SHP77 treated with DMSO at 0.1 percent for 48 hours (cell line): ENCODE measurements around the gene CTNNA3.

Source experiments
- DNase-seq: peaks from one replicate; lab custom pipeline; 2025; lab: John Stamatoyannopoulos, UW

The CTNNA3 gene

DNA sequence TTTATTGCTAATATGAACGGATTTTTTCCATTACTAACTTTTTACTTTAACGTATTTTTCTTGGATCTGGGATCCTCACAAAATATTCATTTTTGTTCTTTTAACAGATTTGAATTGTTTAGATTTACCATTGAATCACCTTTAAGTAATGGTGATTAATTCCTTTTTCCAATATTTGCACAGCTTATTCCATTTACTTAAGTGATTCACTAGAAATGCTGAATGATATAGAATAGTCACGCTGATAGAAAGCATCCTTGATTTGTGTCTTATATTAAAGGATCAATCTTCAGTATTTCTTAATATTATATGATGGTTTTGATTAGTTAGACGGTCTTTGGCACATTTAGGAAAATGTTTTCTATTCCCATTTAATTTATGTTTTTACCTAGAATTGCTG lies 886.6 kb downstream of the CTNNA3 start:
- no peak for DNase-seq

- DNase-seq = no peak
Observed at GRCh38 chr10:66805612-66806011, 890.4 kb downstream of the CTNNA3 start.

- no peak for DNase-seq
Observed at GRCh38 chr10:66804962-66805361, 891.0 kb downstream of the CTNNA3 start.

DNA sequence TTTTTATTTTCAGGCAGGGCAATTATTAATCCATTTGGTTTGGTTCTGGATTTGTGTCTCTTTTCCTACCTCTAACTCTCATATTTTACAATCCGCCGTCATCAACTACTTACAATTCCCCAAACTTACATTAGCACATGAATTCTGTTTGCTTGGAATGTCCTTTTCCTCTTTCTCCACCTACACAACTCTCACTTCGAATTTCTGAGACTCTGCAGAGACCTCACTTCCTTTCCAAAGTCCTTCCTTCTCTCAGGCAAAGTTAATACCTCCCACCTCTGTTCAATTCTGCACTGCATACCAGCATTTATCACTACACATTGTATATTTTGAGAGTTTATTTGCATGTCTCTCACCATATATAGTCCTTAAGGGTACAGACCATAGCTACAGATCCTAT lies 892.8 kb downstream of the CTNNA3 start:
- no peak for DNase-seq

DNA sequence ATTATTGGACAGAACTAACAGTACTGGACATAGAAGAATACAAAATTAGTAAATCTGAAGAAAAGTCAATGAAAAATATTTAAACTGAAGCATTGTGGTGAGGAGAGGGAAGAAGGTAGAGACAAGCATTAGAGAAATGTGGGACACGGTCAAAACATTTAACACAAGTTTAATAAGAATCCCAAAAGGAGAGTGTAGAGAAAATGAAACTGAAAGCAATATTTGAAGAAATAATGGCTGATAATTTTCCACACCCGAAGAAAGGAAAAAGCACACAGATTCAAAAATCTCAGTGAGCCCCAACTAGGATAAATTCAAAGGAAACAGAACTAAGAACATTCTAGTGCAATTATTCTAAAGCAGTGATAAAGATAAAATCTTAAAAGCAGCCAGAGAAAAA lies 896.5 kb downstream of the CTNNA3 start:
- DNase-seq = no peak

DNA sequence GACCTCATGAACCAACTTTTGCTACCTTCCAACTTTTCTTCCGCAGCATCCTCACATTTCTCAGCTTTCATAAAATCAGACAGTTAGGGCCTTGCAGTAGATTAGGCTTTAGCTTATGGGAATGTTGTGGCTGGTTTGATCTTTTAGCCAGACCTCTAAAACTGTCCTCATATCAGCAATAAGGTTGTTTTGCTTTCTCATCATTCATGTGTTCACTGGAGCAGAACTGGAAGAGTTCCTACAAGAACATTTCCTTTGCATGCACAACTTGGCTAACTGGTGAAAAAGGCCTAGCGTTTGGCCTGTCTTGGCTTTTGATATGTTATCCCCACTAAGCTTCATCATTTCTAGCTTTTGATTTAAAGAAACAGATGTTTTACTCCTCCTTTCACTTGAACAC lies 900.1 kb downstream of the CTNNA3 start:
- no peak for DNase-seq

DNA sequence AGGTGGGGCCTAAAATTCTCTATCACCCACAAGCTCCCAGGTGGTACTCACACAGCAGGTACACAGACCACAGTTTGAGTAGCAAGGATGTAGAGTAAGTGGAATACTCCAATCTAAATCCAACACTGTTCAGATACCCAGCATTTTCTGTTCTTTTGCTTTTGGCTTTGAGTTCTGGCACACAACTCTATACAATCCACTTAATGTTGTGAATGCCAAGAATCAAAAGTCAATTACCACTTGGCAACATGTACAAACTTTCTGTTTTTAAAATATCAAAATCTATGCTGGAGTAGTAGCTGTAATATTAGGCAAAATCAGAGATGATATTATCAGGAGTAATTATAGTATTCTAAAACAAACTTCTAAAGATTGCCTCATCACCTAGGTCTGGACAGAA lies 903.6 kb downstream of the CTNNA3 start:
- no peak for DNase-seq

- no peak for DNase-seq
Observed at GRCh38 chr10:66788178-66788987, 907.6 kb downstream of the CTNNA3 start.

DNA sequence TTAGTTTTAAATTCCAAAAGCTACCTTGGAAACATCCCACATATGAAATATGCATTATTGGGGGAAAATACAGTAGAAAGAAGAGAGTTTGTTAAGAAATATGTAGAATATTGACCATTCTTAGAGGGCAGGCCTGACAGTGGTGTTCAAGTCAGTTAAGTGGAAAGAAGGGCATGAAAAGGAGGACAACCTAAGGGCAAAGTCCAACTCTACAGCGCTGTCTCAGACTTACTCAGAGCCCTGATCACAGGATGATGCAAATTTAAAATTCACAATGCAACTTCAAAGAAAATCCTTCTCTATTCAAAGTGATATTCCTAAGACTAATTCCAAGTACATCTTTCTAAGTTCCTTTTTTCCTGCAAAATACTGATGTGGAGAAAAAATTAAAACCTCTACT lies 909.3 kb downstream of the CTNNA3 start:
- DNase-seq = no peak

GRCh38 chr10:66784770-66785169 lies 911.2 kb downstream of the CTNNA3 start:
- DNase-seq = no peak

DNA sequence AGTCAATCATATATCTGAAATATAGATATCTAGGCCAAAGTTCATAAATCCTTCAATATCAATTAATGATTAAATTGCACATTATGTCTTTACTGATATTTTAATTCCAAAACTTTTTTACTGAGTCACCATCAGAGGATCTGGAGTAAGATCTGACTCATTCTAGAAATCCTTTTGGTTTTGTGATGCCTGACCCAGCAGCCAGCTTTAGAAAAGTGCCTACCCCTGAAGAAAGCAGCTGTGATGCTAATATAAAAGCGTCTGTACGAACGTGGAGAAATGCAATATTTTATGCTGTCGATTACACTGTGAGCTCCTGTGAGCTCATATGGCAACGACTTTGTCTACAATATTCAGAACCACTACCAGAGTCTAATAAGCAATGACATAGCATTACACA lies 912.7 kb downstream of the CTNNA3 start:
- no peak for DNase-seq

- DNase-seq = no peak
Observed at GRCh38 chr10:66782776-66783175, 913.2 kb downstream of the CTNNA3 start.

- no peak for DNase-seq
Observed at GRCh38 chr10:66782144-66782543, 913.9 kb downstream of the CTNNA3 start.

GRCh38 chr10:66780796-66781195 lies 915.2 kb downstream of the CTNNA3 start:
- no peak for DNase-seq

DNA sequence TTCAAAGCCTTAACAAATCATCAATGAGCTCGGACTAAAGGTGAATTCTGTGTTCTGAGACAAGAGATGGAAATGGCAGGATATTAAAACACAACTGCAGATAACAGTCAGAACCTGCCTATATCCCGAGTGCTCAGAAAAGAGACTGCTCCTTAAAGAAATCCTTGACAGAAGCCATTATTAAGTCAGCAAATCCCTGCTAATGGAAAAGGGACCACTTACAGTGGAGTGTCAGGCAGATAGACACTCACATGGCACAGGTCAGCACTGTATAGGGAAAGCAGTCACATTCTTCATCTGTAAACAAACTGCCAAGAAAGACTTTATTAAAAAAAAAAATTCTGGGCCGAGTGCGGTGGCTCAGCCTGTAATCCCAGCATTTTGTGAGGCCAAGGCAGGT lies 917.6 kb downstream of the CTNNA3 start:
- DNase-seq = no peak

- DNase-seq = no peak
Observed at GRCh38 chr10:66777665-66778064, 918.3 kb downstream of the CTNNA3 start.

DNA sequence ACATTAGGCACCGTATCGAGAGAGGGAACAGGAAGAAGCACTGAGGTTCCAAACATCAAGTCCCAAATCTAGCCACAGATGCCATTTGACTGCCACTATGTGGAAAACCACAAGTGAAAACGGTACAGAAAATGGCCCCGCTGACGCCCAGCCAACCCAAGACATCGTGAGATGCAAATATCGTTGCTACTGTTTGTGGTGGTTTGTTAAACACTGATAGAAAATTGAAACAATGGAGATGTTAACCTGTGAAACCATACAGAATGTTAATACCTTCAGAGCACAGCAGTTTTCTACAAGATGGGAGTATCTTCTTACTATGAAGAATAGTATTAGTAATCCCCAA lies 922.5 kb downstream of the CTNNA3 start:
- DNase-seq = no peak

GRCh38 chr10:66772548-66773471 lies 923.2 kb downstream of the CTNNA3 start:
- DNase-seq = no peak

DNA sequence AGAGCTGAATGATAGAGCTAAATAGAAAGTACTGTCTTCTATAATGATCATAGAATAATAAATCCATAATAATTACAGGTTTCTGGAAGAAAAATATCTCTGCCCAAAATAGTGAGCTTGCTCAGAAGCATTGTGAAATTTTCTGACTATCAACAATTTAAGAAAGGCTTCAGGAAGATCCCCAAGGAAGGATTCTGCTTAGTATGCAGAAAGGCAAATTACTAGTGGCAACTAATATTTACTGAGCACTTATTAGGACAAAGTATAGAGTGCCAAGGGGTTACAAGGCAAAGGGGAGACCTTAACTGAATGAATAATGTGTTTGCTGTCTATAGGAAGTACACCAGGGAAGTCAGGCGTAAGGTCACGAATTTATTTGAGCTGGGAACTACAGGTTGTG lies 928.3 kb downstream of the CTNNA3 start:
- DNase-seq = no peak

- no peak for DNase-seq
Observed at GRCh38 chr10:66762218-66762729, 933.7 kb downstream of the CTNNA3 start.

DNA sequence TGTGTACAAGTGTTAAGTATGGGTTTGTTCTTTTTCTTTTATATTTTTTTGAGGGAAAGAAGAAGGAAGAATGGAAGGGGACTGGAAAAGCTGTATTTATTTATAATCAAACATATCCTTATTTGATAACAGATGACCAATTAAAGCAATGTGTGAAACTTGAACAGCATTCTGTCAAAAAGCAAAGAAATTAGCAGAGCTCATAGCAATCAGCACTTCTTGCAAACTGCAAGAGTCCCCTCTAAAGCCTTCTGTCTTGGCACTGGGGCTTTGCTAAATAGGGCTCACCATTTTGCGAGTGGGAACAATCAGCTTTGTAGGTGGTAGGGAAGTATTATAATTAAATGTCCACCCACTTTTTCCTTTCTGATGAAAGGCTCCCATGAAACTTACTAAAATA lies 935.1 kb downstream of the CTNNA3 start:
- no peak for DNase-seq

GRCh38 chr10:66755474-66755873 lies 940.5 kb downstream of the CTNNA3 start:
- no peak for DNase-seq

DNA sequence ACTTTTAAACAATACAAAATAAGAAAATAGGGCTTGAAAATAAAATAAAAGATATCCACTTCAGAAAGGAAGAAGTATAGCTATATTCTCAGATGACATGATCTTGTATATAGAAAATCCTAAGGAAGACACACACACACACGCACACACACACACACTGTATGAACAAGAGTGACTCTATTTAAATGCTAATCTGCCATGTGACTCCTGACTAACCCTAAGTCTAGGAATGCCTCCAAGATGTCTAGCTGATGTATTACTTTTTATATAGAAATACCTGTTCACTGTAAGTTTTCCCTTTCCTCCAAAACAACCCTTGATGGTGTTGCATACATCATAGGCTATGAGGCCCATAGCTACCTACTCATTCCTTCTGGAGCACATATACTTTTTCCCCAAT lies 943.3 kb downstream of the CTNNA3 start:
- DNase-seq = no peak
